Stomach (tissue), 9 donors: ENCODE data around the gene SFXN5. TPM values are rescaled to one million over a fixed set of nuclear protein-coding genes. Genes with fewer than 3 reads are reported as not detected.

Source experiments
- DNase-seq, 2 donors: peaks; one replicate each; pipeline versions ENCODE4 v3.0.0 to v3.0.0-alpha.2; 2013 to 2019
- H3K27ac ChIP-seq, 5 donors: fragments of 200-600 bp in 4 of 5; sonication (generic) in 4 of 5; one replicate each; pipeline ENCODE4 v1.5.1; 2013 to 2019; ENCODE audit warnings: mild to moderate bottlenecking in 1 of 5, moderate library complexity in 1 of 5
- H3K27me3 ChIP-seq, 3 donors: fragments of 200-600 bp; sonication (generic); one replicate each; pipeline ENCODE4 v1.5.1; 2017 to 2019; ENCODE audit warnings: mixed run types in 1 of 3
- H3K36me3 ChIP-seq, 4 donors: fragments of 200-600 bp; sonication (generic); 1 replicate in 3 of 4; 2 replicates in 1 of 4; pipeline ENCODE4 v1.5.1; 2016 to 2019
- H3K4me1 ChIP-seq, 4 donors: fragments of 200-600 bp; sonication (generic); one replicate each; pipeline ENCODE4 v1.5.1; 2016 to 2019
- H3K4me3 ChIP-seq, 4 donors: fragments of 200-600 bp; sonication (generic) in 3 of 4; one replicate each; pipeline ENCODE4 v1.5.1; 2016 to 2019; ENCODE audit warnings: mild to moderate bottlenecking in 1 of 4
- H3K9me3 ChIP-seq, 4 donors: fragments of 200-600 bp; sonication (generic); one replicate each; pipeline ENCODE4 v1.5.1; 2016 to 2019
- CTCF ChIP-seq, 7 experiments: fragments of 450-650 bp in 4 of 7; fragments of 200-600 bp in 3 of 7; sonication (generic) in 3 of 7; IDR thresholded peaks; one replicate each; pipeline ENCODE4 v1.5.1; 2016 to 2019; ENCODE audit warnings: antibody characterized with exemption in 7 of 7, control low read depth in 2 of 7, mild to moderate bottlenecking in 1 of 7
- EP300 ChIP-seq: sonication (generic); formaldehyde crosslinking; IDR thresholded peaks from one replicate; pipeline ENCODE4 v1.6.1; 2017; ENCODE audit warnings: antibody characterized with exemption
- POLR2A ChIP-seq, 4 donors: fragments of 450-650 bp; IDR thresholded peaks; one replicate each; pipeline ENCODE4 v1.6.1; 2016; ENCODE audit warnings: antibody characterized with exemption in 4 of 4, control low read depth in 2 of 4, mild to moderate bottlenecking in 1 of 4, moderate library complexity in 1 of 4
- POLR2AphosphoS5 ChIP-seq, 3 donors: sonication (generic); formaldehyde crosslinking; IDR thresholded peaks; one replicate each; pipeline ENCODE4 v1.6.1; 2016; ENCODE audit warnings: antibody characterized with exemption in 3 of 3
- WGBS, 5 donors: extraction: QIAGEN DNeasy Blood & Tissue Kit in 3 of 5; methylation state at CpG; one replicate each; pipeline versions ENCODE4 v1.1.5 to v1.1.7; 2013 to 2018; 5-methylcytosine and 5-hydroxymethylcytosine counted together
- intact Hi-C: fragments of 100-400 bp; cut with DNase I; formaldehyde crosslinking; loops from one replicate; pipeline ENCODE4 v1.15.1; 2023; ENCODE audit warnings: low total_unique reads
- polyA plus RNA-seq, 3 donors: library from polyadenylated mRNA; stranded (reverse); fragments of 200-250 nt; gene quantifications; one replicate each; pipeline ENCODE4 v1.2.3, GENCODE V29; 2013
- total RNA-seq, 5 donors: library from RNA; depleted of rRNA; stranded (reverse); fragments of >200 nt; gene quantifications; one replicate each; pipeline versions ENCODE4 v1.1.0 to v1.2.3, GENCODE V29; 2014 to 2016
- donor health status: healthy with polysubstance abuse.
- donor health status: Bipolar disorder and iron deficiency.
- donor health status: healthy.

SFXN5 gene
- total and polyA plus RNA-seq, 8 donors = 2.7 to 118 (median 17.2) TPM

- TF ChIP-seq CTCF (IDR thresholded peaks at IDR 0.05) = no peak
- TF ChIP-seq POLR2AphosphoS5 (IDR thresholded peaks at IDR 0.05) = no peak
- no peak for TF ChIP-seq POLR2A (IDR thresholded peaks at IDR 0.05)
- no peak for TF ChIP-seq EP300
- H3K27me3 ChIP-seq = no peaks in the 10 kb centered on the region
- H3K9me3 ChIP-seq = no peaks in the 10 kb centered on the region
- no peak overlapping the region for H3K27ac ChIP-seq
- H3K4me3 ChIP-seq = no peak overlapping the region
- peaks cover 1 to 11% (median 5%) of the 10 kb centered on the region in 4 donors for H3K4me1 ChIP-seq
- H3K36me3 ChIP-seq = peaks cover 20 to 59% (median 48%) of the 10 kb centered on the region in 4 donors
- intact Hi-C loops = loop anchor here (5.0 kb wide), 1 partner anchor 35 kb away; the partner anchor contains the start of gene RAB11FIP5
- WGBS, 5 donors = 87 to 100% (median 92%) methylated on average over 1 of the region's 1 CpG
- no peak for DNase-seq
Observed at GRCh38 chr2:73077424-73077795, 5.9 kb upstream of the SFXN5 start.

GRCh38 chr2:73076701-73077423 is 5.3 kb upstream of the SFXN5 start:
- TF ChIP-seq EP300 = no peak
- no peak for TF ChIP-seq POLR2A (IDR thresholded peaks at IDR 0.05)
- TF ChIP-seq POLR2AphosphoS5 (IDR thresholded peaks at IDR 0.05) = no peak
- TF ChIP-seq CTCF (IDR thresholded peaks at IDR 0.05) = no peak
- no peaks in the 10 kb centered on the region for H3K9me3 ChIP-seq
- DNase-seq = no peak
- peaks cover 7 to 16% (median 10%) of the 10 kb centered on the region in 4 donors for H3K4me1 ChIP-seq
- peaks cover 20 to 59% (median 48%) of the 10 kb centered on the region in 4 donors for H3K36me3 ChIP-seq
- intact Hi-C loops = loop anchor here (5.0 kb wide), 1 partner anchor 35 kb away; the partner anchor contains the start of gene RAB11FIP5
- no peaks in the 10 kb centered on the region for H3K27me3 ChIP-seq
- H3K4me3 ChIP-seq = no peak overlapping the region
- WGBS, 5 donors = 81 to 93% (median 86%) methylated on average over 8 of the region's 8 CpGs
- H3K27ac ChIP-seq = no peak overlapping the region

- H3K36me3 ChIP-seq = peaks cover 16 to 50% (median 39%) of the 10 kb centered on the region in 4 donors
- TF ChIP-seq CTCF (IDR thresholded peaks at IDR 0.05) = no peak
- no peak for TF ChIP-seq POLR2AphosphoS5 (IDR thresholded peaks at IDR 0.05)
- 86 to 92% (median 87%) methylated on average over 16 to 23 of the region's 23 CpGs for whole genome bisulfite sequencing, 5 donors
- intact Hi-C loops = loop anchor here (5.0 kb wide), 1 partner anchor 37 kb away; the partner anchor contains the start of gene RAB11FIP5
- no peak overlapping the region for H3K4me3 ChIP-seq
- H3K27me3 ChIP-seq = no peaks in the 10 kb centered on the region
- DNase-seq = no peak
- H3K4me1 ChIP-seq = peaks cover 7 to 18% (median 13%) of the 10 kb centered on the region in 4 donors
- peak overlapping the region in 1 of 5 donors; percentile 54 for H3K27ac ChIP-seq
- H3K9me3 ChIP-seq = no peaks in the 10 kb centered on the region
Observed at GRCh38 chr2:73075477-73076373, 4.2 kb upstream of the SFXN5 start.
